Measurements from ENCODE around the gene SH2D3A.

The SH2D3A gene

DNA sequence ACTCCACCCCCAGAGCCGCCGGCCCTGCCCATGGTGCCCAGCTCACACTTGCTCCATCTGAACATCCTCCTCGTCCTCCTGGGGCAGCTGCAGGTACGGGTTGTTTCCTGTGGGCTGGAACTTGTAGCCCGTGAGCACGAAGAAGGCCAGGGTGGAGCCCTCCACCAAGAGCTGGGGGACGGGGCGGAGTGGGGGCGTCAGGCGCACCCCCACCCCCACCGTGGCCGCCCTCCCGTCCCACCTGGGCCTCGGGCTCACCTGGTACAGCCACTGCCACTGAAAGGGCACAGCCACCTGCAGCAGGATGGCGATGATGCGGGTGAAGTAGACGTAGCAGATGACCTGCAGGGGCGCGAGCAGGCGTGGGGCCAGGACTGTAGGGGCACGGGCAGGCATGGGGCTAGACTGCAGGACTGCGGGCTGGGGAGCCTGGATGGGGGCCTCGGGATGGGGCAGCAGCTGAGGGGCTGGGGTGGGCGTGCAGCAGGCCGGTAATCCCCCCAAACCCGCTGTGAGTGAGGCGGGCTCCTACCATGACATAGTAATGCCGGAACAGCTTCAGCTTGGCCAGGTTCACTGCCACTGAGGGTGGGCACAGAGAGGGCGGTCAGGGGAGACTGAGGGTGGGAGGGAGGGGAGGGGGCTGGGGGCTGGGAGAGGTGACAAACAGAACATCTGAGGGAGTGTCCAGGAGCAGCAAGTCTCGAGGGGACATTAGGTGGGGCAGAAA, 36.1 kb downstream of the SH2D3A start:
- H3K4me3 ChIP-seq (ENCODE audit: low read depth, low read length), result no peak overlapping the region
- no peak for TF ChIP-seq POLR2A (IDR thresholded peaks at IDR 0.05; ENCODE audit: extremely low read depth, insufficient read length)
- TF ChIP-seq, protein P1, sequence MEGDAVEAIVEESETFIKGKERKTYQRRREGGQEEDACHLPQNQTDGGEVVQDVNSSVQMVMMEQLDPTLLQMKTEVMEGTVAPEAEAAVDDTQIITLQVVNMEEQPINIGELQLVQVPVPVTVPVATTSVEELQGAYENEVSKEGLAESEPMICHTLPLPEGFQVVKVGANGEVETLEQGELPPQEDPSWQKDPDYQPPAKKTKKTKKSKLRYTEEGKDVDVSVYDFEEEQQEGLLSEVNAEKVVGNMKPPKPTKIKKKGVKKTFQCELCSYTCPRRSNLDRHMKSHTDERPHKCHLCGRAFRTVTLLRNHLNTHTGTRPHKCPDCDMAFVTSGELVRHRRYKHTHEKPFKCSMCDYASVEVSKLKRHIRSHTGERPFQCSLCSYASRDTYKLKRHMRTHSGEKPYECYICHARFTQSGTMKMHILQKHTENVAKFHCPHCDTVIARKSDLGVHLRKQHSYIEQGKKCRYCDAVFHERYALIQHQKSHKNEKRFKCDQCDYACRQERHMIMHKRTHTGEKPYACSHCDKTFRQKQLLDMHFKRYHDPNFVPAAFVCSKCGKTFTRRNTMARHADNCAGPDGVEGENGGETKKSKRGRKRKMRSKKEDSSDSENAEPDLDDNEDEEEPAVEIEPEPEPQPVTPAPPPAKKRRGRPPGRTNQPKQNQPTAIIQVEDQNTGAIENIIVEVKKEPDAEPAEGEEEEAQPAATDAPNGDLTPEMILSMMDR (IDR thresholded peaks at IDR 0.05; ENCODE audit: low read depth, low read length), result no peak
- no peak for TF ChIP-seq MYC (IDR thresholded peaks at IDR 0.05; ENCODE audit: low read depth, low read length)
- no peak for TF ChIP-seq MAX (IDR thresholded peaks at IDR 0.05; ENCODE audit: low read depth, low read length)
- DNase-seq (ENCODE audit: low read depth), result no peak

DNA sequence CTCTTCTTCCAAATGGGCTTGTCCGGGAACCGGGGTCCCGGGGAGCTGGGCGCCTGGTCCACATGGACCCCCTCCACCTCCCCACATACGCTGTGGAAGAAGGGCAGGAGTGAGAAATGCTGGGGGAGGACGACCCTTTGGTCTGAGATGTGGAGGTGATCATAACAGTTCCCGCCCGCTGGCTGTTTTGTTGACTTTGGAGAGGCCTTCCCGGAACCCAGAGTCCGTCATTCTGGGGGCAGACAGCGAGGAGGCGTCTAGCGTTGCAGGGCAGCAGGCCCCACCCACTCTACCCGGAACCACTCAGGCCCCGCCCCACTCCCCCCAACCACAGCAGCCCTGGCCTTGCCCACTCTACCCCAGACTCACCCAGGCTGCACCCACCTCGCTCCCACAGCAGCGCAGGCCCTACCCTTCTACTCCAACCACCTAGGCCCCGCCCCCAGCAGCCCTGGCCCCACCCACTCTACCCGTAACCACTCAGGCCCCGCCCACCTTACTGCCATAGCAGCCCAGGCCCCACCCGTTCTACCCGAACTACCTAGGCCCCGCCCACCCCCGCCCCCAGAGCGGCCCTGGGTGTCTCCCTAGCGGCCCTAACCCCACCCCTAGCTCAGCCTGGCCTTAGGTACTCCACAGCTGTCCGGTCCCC, 37.0 kb downstream of the SH2D3A start:
- TF ChIP-seq POLR2A (IDR thresholded peaks at IDR 0.05; ENCODE audit: extremely low read depth, insufficient read length) (no peak), MAX (IDR thresholded peaks at IDR 0.05; ENCODE audit: low read depth, low read length) (no peak), MYC (IDR thresholded peaks at IDR 0.05; ENCODE audit: low read depth, low read length) (no peak)
- TF ChIP-seq, protein P1 (IDR thresholded peaks at IDR 0.05; ENCODE audit: low read depth, low read length), result no peak
- H3K4me3 ChIP-seq (ENCODE audit: low read depth, low read length), result no peak overlapping the region
- peak; percentile 37 for DNase-seq (ENCODE audit: low read depth)

- TF ChIP-seq MAX (IDR thresholded peaks at IDR 0.05; ENCODE audit: low read depth, low read length), result no peak
- no peak for TF ChIP-seq POLR2A (IDR thresholded peaks at IDR 0.05; ENCODE audit: extremely low read depth, insufficient read length)
- TF ChIP-seq, protein P1 (IDR thresholded peaks at IDR 0.05; ENCODE audit: low read depth, low read length), result no peak
- TF ChIP-seq MYC (IDR thresholded peaks at IDR 0.05; ENCODE audit: low read depth, low read length), result no peak
- DNase-seq (ENCODE audit: low read depth), result no peak
- H3K4me3 ChIP-seq (ENCODE audit: low read depth, low read length), result no peak overlapping the region
These were observed 37.6 kb downstream of the SH2D3A start for GRCh38 chr19:6729573-6730152.

GRCh38 chr19:6728346-6728745, 38.9 kb downstream of the SH2D3A start:
- DNase-seq (ENCODE audit: low read depth), result peak; percentile 80
- TF ChIP-seq MYC (IDR thresholded peaks at IDR 0.05; ENCODE audit: low read depth, low read length), result 0 out of 2 replicates have a peak, but pooled peaks have one; percentile 39
- TF ChIP-seq MAX (IDR thresholded peaks at IDR 0.05; ENCODE audit: low read depth, low read length), result peak; percentile 62
- no peak for TF ChIP-seq POLR2A (IDR thresholded peaks at IDR 0.05; ENCODE audit: extremely low read depth, insufficient read length)
- TF ChIP-seq, protein P1 (IDR thresholded peaks at IDR 0.05; ENCODE audit: low read depth, low read length), result no peak
- no peak overlapping the region for H3K4me3 ChIP-seq (ENCODE audit: low read depth, low read length)

DNA sequence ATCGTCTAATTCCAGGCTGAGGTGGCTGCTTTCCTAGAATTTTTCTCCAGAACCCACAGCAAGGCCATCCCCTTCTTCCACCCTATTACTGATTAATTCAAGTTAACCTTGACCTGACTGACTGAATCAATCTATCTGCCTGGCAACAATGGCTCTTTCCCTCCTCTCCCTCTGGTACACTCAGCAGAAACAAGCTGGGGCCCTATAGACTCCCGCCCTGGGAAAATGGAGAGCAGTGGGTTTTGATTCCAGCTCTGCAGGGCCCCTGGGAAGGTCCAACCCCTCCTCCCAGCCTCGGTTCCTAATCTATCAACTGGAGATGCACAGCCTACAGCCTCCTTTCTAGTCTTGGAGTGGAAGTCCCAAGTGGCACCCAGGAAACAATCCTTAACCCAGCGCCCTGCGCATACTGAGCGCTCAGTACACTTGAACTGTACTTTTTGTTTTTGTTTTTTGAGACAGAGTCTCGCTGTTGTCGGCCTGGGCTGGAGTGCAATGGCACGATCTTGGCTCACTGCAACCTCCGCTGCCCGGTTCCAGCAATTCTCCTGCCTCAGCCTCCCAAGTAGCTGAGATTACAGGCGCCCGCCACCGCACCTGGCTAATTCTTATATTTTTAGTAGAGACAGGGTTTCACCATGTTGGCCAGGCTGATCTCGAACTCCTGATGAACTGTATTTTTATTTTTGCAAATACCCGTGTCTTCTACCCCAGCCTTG, 41.6 kb downstream of the SH2D3A start:
- TF ChIP-seq, protein P1 (IDR thresholded peaks at IDR 0.05; ENCODE audit: low read depth, low read length), result no peak
- TF ChIP-seq MYC (IDR thresholded peaks at IDR 0.05; ENCODE audit: low read depth, low read length) (no peak), POLR2A (IDR thresholded peaks at IDR 0.05; ENCODE audit: extremely low read depth, insufficient read length) (no peak), MAX (IDR thresholded peaks at IDR 0.05; ENCODE audit: low read depth, low read length) (no peak)
- no peak overlapping the region for H3K4me3 ChIP-seq (ENCODE audit: low read depth, low read length)
- DNase-seq (ENCODE audit: low read depth), result no peak
